Measurements from ENCODE around the gene CAPN15.
A peak's percentile ranks its signal among the peaks of the same experiment; 100 is the strongest.

The CAPN15 gene

GRCh38 chr16:546909-547770, 19.6 kb downstream of the CAPN15 start:
- DNase-seq (ENCODE audit: low spot score) = peak; percentile 48

- no peak for DNase-seq (ENCODE audit: low spot score)
Observed at GRCh38 chr16:548586-548985, 21.1 kb downstream of the CAPN15 start.

- no peak for DNase-seq (ENCODE audit: low spot score)
Observed at GRCh38 chr16:549544-550263, 22.2 kb downstream of the CAPN15 start.

DNA sequence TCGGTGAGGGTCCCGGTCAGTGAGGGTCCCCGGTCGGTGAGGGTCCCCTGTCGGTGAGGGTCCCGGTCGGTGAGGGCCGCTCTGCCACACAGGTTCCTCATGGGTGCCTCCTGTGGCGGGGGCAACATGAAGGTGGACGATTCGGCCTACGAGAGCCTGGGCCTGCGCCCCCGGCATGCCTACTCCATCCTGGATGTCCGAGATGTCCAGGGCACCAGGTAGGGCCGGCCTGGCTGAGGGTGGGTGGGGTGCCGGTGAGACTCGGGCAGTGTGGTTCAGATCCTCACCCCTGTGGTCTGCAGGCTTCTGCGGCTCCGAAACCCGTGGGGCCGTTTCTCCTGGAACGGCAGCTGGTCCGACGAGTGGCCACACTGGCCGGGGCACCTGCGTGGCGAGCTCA, 23.7 kb downstream of the CAPN15 start:
- no peak for DNase-seq (ENCODE audit: low spot score)

DNA sequence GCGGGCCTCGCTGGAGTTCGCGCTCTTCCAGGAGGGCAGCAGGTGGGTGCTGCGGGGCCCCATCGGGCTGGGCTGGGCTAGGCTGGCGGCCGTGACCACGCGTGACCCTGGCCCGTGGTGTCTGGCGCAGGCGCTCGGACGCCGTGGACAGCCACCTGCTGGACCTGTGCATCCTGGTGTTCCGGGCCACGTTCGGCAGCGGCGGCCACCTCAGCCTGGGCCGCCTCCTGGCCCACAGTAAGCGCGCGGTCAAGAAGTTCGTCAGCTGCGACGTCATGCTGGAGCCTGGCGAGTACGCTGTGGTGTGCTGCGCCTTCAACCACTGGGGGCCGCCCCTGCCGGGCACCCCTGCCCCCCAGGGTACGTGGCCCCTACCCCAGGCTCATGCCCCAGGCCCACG, 24.7 kb downstream of the CAPN15 start:
- no peak for DNase-seq (ENCODE audit: low spot score)

GRCh38 chr16:553601-554296, 26.2 kb downstream of the CAPN15 start:
- DNase-seq (ENCODE audit: low spot score) = no peak

GRCh38 chr16:554297-554621, 26.7 kb downstream of the CAPN15 start:
- no peak for DNase-seq (ENCODE audit: low spot score)

DNA sequence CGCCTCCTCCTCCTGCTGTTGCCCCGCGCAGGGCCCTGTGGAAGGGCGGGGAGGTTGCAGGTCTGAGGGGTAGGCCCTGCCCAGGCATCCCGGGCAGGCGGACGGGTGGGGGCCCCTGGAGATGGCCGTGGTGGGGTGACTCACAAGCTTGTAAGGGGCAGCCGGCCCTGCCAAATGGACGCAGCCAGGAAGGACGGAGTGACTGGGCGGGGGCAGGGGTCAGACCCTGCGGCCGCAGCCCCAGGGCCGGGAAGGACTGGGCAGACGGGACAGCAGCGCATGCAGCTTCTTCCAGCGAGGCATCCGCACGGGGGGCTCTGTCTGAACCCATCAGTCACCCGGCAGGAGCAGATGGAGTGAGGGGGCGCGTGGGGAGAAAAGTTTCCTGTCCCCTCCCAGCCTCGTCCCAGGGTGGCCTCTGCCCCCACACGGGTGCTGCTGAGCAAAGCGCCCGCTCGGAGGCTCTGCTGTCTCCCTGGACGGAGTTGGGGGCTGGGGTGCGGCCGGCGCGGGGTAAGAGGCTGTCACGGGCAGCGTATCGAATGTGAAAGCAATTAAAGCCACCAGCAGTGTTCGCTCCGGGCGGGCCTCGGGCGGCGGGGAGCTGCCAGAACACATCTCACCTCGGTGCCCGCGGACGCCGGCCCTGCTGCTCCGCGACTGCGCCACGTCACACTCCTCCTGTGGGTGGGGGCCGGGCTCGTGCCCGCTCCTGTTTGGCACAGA, 27.3 kb downstream of the CAPN15 start:
- peak; percentile 9 for DNase-seq (ENCODE audit: low spot score)

GRCh38 chr16:555528-556473, 28.3 kb downstream of the CAPN15 start:
- DNase-seq (ENCODE audit: low spot score) = no peak

- DNase-seq (ENCODE audit: low spot score) = no peak
Observed at GRCh38 chr16:556474-557173, 29.1 kb downstream of the CAPN15 start.

DNA sequence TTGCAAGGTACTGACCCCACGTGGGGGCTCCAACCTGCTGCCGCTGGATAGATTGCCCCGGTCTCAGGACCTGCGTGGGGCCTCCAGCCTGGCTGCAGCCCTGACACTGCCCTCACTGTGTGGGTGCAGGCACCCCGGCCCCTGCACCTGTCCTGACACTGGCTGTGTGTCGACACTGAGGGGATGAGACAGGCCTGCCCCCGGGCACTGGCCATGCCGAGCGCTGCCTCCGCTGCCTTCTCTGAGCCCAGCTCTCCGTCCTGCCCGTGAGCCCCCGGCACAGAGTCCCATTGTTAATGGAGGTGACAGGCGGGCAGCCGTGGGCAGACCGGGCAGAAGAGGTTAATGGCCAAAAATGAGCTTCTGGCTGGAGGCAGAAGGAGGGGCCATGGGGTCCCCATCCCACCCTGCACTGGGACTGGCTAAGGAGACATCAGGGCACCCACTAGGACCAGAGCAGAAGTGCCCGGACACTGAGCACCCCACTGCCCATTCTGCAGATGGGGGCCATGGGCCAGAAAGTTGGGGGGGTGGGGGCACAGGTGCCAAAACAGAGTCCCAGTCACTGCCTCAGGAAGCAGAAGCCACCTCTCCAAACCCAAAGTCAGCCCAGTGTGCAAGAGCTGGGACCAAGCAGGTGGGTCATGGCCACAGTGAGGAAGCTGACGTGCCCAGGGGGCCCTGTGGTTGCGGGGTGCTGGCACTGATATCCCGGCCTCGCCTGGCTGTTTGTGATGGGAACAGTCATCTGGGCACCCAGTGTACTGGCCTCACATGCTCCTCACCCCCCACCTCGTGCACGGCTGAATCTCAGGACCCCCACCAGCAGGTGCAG, 30.2 kb downstream of the CAPN15 start:
- no peak for DNase-seq (ENCODE audit: low spot score)

DNA sequence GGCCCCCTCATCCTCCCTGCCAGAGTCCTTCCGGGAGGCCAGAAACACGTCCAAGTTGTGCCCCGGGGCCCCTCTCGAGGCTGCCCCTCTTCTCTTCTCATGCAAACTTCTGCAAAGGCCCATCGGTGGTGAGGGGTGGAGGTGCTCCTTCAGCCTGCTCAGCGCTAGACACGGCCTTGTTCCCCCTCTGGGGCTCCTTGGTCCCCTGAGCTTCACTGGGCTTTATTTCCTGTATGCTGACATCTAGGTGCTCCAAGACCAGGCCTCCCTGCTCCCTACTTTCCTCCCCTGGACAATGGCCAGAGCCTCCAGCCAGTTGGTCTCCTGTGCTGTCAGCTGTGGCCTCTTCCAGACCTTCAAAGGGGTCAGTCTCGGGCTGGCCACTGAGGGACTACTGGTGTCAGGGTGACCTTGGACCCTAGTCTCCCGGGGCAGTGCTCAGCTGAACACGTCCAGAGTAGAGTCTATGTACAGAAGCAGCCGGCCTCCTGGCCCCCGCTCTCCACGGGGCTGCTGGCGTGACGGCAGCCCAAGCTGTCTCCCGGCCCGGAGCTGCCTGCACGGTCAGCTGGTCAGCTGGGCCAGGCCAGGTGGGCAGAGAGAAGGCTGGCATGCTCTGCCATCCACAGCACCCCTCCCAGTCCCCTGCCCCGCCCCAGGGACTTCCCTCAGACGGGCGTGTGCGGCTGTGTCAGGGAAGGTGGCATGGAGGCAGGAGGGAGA, 30.9 kb downstream of the CAPN15 start:
- peak; percentile 19 for DNase-seq (ENCODE audit: low spot score)

DNA sequence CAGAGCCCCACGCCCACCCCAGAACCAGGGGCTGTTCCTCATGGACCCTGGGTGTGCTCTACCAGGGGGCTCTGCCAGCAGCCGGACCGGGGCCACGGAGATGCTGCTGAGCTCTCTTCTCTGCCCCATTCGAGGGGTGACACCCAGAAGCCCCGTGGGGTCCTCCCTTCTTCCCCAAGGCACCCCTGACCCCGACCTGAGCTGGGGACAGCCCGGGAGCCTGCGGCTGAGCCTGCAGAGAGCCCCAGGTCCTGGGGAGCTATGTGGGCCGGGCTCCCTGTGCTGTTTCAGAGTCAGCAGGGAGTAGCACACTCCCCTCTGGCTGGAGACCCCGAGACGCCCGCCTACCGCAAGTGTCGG, 31.5 kb downstream of the CAPN15 start:
- no peak for DNase-seq (ENCODE audit: low spot score)

DNA sequence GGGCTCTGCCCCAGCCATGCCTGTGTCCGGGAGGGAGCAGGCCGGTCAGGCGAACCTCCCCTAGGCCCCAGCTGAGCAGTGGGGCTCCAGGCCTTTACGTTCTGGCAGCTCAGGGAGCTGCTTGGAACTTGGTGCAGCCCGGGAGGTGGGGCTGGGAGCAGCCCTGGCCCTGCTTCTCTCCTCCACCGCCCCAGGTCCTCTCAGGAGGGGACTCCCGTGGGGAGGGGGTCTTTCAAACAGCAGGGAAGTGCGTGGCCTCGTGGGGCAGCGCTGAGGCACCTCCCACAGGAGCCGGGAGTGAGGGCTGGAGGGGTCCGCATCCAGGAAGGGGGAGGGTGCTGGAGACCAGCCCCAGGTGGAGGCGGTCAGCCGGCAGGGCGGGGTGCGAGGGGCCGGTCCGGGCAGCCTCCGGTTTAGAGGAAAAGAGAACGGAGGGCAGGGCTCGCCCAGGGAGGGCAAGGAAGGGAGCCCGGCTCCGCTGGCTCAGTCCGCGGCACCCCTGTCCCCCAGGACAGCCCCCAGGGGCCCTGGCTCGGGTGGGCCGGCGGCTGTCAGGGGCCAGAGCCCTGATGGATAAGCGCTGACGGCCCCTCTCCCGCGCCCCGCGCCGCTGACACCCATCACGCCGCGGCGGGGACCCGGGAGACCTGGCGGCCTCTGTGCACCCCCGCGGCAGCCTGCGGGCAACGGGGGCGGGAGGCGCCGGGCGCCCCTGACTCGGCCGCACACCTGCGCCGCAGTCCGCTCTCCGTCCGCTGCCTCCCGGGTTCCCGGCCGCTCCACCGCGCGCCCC, 32.1 kb downstream of the CAPN15 start:
- DNase-seq (ENCODE audit: low spot score) = no peak

GRCh38 chr16:560204-560700, 32.7 kb downstream of the CAPN15 start, which contains the start of gene PRR35:
PRR35 (plus strand) TSS chr16:560394; CDS start chr16:563295, 2,901 bp downstream.
- no peak for DNase-seq (ENCODE audit: low spot score)

- DNase-seq (ENCODE audit: low spot score) = no peak
Observed at GRCh38 chr16:560701-561412, 33.3 kb downstream of the CAPN15 start.

GRCh38 chr16:561413-561794, 33.9 kb downstream of the CAPN15 start:
- no peak for DNase-seq (ENCODE audit: low spot score)

Data from kidney tubule cell (primary cell).